HepG2 (cell line): ENCODE data around the gene SLC26A4. TPM values are rescaled to one million over a fixed set of nuclear protein-coding genes. Genes with fewer than 3 reads are reported as not detected.
A peak's percentile ranks its signal among the peaks of the same experiment; 100 is the strongest.

ENCODE experiments used
- CENPX ChIP-seq: sonication (generic); formaldehyde crosslinking; IDR thresholded peaks from 2 replicates; pipeline ENCODE4 v1.9.0; 2021; ENCODE audit warnings: mild to moderate bottlenecking, missing genetic modification reagents, moderate library complexity
- MLLT10 ChIP-seq: sonication (generic); formaldehyde crosslinking; IDR thresholded peaks from 2 replicates; pipeline ENCODE4 v1.4.0; 2020; ENCODE audit warnings: missing genetic modification reagents
- NR3C1 ChIP-seq: sonication (generic); formaldehyde crosslinking; IDR thresholded peaks from 2 replicates; pipeline ENCODE4 v1.4.0; 2020; ENCODE audit warnings: missing genetic modification reagents
- PCBP2 ChIP-seq: fragments of 200-400 bp; formaldehyde crosslinking; optimal IDR thresholded peaks from 2 replicates; pipeline ENCODE3; 2018; ENCODE audit warnings: low read length, low read depth; ENCODE audit not compliant: poor library complexity, severe bottlenecking
- SP1 ChIP-seq, 2 experiments: fragments of 450-650 bp in 1 of 2; sonication (generic) in 1 of 2; formaldehyde crosslinking in 1 of 2; IDR thresholded peaks; 2 replicates each; pipeline versions ENCODE4 v1.4.0 to v1.6.1; 2016 to 2020; ENCODE audit warnings: missing genetic modification reagents in 1 of 2
- WIZ ChIP-seq: sonication (generic); formaldehyde crosslinking; IDR thresholded peaks from 2 replicates; pipeline ENCODE4 v1.5.1; 2020; ENCODE audit warnings: mild to moderate bottlenecking, missing genetic modification reagents
- ZNF75D ChIP-seq: sonication (generic); formaldehyde crosslinking; IDR thresholded peaks from 2 replicates; pipeline ENCODE4 v1.8.1; 2023; ENCODE audit warnings: missing genetic modification reagents, mild to moderate bottlenecking, borderline replicate concordance
- polyA plus RNA-seq, 8 experiments: library from polyadenylated mRNA; depleted of rRNA in 3 of 8; stranded (reverse) in 7 of 8; unstranded in 1 of 8; fragments of >200 nt; fragmentation: Illumina TruSeq in 4 of 8; extraction: Trizol in 4 of 8; gene quantifications; 2 replicates each; pipeline versions ENCODE4 v1.2.1 to v1.2.3, GENCODE V29; 2011 to 2016; ENCODE audit warnings: low read depth in 4 of 8, missing spikeins in 1 of 8, mixed read lengths in 1 of 8; ENCODE audit not compliant: insufficient read depth in 1 of 8
- total RNA-seq, 5 experiments: library from RNA; depleted of rRNA; stranded (reverse); fragments of >200 nt; fragmentation: Illumina TruSeq; extraction: Trizol; gene quantifications; 2 replicates each; pipeline ENCODE4 v1.2.3, GENCODE V29; 2016; ENCODE audit warnings: low read depth in 1 of 5
- TF ChIP-seq, protein P1 (sequence below): sonication (generic); formaldehyde crosslinking; IDR thresholded peaks from 2 replicates; pipeline ENCODE4 v1.4.0; 2020; ENCODE audit warnings: missing genetic modification reagents, borderline replicate concordance
- TF ChIP-seq, protein P2 (sequence below): sonication (generic); formaldehyde crosslinking; IDR thresholded peaks from 2 replicates; pipeline ENCODE4 v1.8.1; 2023; ENCODE audit warnings: mild to moderate bottlenecking, missing genetic modification reagents
- TF ChIP-seq, protein P3 (sequence below): sonication (generic); formaldehyde crosslinking; IDR thresholded peaks from 2 replicates; pipeline ENCODE4 v1.8.0; 2022; ENCODE audit warnings: missing genetic modification reagents, mild to moderate bottlenecking, inconsistent platforms, borderline replicate concordance
- TF ChIP-seq, protein P4 (sequence below): sonication (generic); formaldehyde crosslinking; IDR thresholded peaks from 2 replicates; pipeline ENCODE4 v1.4.0; 2020; ENCODE audit warnings: missing genetic modification reagents
- TF ChIP-seq, protein P5 (sequence below): sonication (generic); formaldehyde crosslinking; IDR thresholded peaks from 2 replicates; pipeline ENCODE4 v1.8.1; 2023; ENCODE audit warnings: mild to moderate bottlenecking, moderate library complexity, missing genetic modification reagents

SLC26A4 gene
- total and polyA plus RNA-seq, 2 of the 13 experiments (the other 11 are each of a cell fraction or from before 2014, with no cell fraction given): 0.08 to 0.11 TPM

DNA sequence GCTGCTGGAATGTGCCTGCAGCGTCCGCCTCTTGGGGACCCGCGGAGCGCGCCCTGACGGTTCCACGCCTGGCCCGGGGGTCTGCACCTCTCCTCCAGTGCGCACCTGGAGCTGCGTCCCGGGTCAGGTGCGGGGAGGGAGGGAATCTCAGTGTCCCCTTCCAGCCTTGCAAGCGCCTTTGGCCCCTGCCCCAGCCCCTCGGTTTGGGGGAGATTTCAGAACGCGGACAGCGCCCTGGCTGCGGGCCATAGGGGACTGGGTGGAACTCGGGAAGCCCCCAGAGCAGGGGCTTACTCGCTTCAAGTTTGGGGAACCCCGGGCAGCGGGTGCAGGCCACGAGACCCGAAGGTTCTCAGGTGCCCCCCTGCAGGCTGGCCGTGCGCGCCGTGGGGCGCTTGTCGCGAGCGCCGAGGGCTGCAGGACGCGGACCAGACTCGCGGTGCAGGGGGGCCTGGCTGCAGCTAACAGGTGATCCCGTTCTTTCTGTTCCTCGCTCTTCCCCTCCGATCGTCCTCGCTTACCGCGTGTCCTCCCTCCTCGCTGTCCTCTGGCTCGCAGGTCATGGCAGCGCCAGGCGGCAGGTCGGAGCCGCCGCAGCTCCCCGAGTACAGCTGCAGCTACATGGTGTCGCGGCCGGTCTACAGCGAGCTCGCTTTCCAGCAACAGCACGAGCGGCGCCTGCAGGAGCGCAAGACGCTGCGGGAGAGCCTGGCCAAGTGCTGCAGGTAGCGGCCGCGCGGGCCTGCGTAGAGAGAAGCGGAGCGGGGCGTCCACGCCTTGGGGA is 645 bp downstream of the SLC26A4 start (continued):
- TF ChIP-seq, protein P1, sequence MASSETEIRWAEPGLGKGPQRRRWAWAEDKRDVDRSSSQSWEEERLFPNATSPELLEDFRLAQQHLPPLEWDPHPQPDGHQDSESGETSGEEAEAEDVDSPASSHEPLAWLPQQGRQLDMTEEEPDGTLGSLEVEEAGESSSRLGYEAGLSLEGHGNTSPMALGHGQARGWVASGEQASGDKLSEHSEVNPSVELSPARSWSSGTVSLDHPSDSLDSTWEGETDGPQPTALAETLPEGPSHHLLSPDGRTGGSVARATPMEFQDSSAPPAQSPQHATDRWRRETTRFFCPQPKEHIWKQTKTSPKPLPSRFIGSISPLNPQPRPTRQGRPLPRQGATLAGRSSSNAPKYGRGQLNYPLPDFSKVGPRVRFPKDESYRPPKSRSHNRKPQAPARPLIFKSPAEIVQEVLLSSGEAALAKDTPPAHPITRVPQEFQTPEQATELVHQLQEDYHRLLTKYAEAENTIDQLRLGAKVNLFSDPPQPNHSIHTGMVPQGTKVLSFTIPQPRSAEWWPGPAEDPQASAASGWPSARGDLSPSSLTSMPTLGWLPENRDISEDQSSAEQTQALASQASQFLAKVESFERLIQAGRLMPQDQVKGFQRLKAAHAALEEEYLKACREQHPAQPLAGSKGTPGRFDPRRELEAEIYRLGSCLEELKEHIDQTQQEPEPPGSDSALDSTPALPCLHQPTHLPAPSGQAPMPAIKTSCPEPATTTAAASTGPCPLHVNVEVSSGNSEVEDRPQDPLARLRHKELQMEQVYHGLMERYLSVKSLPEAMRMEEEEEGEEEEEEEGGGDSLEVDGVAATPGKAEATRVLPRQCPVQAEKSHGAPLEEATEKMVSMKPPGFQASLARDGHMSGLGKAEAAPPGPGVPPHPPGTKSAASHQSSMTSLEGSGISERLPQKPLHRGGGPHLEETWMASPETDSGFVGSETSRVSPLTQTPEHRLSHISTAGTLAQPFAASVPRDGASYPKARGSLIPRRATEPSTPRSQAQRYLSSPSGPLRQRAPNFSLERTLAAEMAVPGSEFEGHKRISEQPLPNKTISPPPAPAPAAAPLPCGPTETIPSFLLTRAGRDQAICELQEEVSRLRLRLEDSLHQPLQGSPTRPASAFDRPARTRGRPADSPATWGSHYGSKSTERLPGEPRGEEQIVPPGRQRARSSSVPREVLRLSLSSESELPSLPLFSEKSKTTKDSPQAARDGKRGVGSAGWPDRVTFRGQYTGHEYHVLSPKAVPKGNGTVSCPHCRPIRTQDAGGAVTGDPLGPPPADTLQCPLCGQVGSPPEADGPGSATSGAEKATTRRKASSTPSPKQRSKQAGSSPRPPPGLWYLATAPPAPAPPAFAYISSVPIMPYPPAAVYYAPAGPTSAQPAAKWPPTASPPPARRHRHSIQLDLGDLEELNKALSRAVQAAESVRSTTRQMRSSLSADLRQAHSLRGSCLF (CRISPR knock-in tag): no peak
- TF ChIP-seq WIZ (no peak), ZNF75D (CRISPR knock-in tag) (no peak), NR3C1 (no peak), CENPX (CRISPR knock-in tag) (no peak), MLLT10 (CRISPR knock-in tag) (no peak), SP1 (IDR thresholded peaks at IDR 0.05) (no peak), SP1 (CRISPR knock-in tag; IDR thresholded peaks at IDR 0.05) (no peak), PCBP2 (no peak)
- TF ChIP-seq, protein P2, sequence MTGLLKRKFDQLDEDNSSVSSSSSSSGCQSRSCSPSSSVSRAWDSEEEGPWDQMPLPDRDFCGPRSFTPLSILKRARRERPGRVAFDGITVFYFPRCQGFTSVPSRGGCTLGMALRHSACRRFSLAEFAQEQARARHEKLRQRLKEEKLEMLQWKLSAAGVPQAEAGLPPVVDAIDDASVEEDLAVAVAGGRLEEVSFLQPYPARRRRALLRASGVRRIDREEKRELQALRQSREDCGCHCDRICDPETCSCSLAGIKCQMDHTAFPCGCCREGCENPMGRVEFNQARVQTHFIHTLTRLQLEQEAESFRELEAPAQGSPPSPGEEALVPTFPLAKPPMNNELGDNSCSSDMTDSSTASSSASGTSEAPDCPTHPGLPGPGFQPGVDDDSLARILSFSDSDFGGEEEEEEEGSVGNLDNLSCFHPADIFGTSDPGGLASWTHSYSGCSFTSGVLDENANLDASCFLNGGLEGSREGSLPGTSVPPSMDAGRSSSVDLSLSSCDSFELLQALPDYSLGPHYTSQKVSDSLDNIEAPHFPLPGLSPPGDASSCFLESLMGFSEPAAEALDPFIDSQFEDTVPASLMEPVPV (CRISPR knock-in tag): no peak
- TF ChIP-seq, protein P3, sequence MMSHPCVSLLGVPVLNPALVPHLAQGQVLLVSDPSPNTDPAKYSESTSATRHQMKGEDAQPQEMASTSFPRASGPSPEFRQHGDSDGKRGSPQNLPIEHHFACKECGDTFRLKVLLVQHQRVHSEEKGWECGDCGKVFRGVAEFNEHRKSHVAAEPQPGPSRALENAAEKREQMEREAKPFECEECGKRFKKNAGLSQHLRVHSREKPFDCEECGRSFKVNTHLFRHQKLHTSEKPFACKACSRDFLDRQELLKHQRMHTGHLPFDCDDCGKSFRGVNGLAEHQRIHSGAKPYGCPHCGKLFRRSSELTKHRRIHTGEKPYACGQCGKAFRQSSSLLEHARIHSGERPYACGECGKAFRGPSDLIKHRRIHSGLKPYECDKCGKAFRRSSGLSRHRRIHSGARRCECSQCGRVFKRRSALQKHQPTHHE (CRISPR knock-in tag): 0 out of 2 replicates have a peak, but pooled peaks have one; percentile 56
- TF ChIP-seq, protein P4, sequence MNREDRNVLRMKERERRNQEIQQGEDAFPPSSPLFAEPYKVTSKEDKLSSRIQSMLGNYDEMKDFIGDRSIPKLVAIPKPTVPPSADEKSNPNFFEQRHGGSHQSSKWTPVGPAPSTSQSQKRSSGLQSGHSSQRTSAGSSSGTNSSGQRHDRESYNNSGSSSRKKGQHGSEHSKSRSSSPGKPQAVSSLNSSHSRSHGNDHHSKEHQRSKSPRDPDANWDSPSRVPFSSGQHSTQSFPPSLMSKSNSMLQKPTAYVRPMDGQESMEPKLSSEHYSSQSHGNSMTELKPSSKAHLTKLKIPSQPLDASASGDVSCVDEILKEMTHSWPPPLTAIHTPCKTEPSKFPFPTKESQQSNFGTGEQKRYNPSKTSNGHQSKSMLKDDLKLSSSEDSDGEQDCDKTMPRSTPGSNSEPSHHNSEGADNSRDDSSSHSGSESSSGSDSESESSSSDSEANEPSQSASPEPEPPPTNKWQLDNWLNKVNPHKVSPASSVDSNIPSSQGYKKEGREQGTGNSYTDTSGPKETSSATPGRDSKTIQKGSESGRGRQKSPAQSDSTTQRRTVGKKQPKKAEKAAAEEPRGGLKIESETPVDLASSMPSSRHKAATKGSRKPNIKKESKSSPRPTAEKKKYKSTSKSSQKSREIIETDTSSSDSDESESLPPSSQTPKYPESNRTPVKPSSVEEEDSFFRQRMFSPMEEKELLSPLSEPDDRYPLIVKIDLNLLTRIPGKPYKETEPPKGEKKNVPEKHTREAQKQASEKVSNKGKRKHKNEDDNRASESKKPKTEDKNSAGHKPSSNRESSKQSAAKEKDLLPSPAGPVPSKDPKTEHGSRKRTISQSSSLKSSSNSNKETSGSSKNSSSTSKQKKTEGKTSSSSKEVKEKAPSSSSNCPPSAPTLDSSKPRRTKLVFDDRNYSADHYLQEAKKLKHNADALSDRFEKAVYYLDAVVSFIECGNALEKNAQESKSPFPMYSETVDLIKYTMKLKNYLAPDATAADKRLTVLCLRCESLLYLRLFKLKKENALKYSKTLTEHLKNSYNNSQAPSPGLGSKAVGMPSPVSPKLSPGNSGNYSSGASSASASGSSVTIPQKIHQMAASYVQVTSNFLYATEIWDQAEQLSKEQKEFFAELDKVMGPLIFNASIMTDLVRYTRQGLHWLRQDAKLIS (CRISPR knock-in tag): no peak
- TF ChIP-seq, protein P5, sequence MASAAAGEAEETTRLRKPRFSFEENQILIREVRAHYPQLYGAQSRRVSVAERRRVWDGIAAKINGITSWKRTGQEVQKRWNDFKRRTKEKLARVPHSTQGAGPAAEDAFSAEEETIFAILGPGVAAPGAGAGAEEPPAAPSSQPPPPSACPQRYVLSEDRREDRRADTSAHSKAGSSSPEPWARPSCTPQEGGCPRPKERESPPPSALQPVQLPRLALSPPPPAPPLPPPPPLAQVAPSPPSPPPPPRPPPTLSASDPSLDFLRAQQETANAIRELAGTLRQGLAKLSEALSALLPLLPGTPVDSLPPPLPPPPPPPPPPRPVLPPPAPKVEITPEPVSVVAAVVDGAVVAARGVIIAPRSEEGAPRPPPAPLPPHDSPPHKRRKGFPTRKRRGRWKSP: peak; percentile 81
